ENCODE data around the gene C1orf122.

GRCh38 chr1:37831109-37831508 lies 23.5 kb downstream of the C1orf122 start:
- no peak for TF ChIP-seq MXI1 (IDR thresholded peaks at IDR 0.05; ENCODE audit: low read depth, low read length)
- TF ChIP-seq REST (IDR thresholded peaks at IDR 0.05; ENCODE audit: low read depth, low read length) = no peak
- TF ChIP-seq CTCF (IDR thresholded peaks at IDR 0.05) = no peak
- no peak for TF ChIP-seq RFX5 (IDR thresholded peaks at IDR 0.05; ENCODE audit: low read length)
- no peak for TF ChIP-seq NFIC (IDR thresholded peaks at IDR 0.05; ENCODE audit: borderline replicate concordance)
- no peak for TF ChIP-seq EP300 (IDR thresholded peaks at IDR 0.05; ENCODE audit: borderline replicate concordance in 1 of 2, low read depth in 1 of 2, low read length in 1 of 2)
- no peak for TF ChIP-seq EZH2phosphoT487 (IDR thresholded peaks at IDR 0.05; ENCODE audit: borderline replicate concordance, low read depth)
- TF ChIP-seq ELF1 (IDR thresholded peaks at IDR 0.05) = no peak
